SH-SY5Y (cell line): ENCODE measurements around the gene TBX2.

ENCODE experiments used
- GATA2 ChIP-seq: IDR thresholded peaks from 2 replicates; pipeline ENCODE4 v1.6.1; 2011; ENCODE audit warnings: mild to moderate bottlenecking, low read depth, low read length
- GATA3 ChIP-seq: IDR thresholded peaks from 2 replicates; pipeline ENCODE4 v1.6.1; 2011; ENCODE audit warnings: low read depth, mild to moderate bottlenecking, low read length, moderate library complexity

TBX2 gene

DNA sequence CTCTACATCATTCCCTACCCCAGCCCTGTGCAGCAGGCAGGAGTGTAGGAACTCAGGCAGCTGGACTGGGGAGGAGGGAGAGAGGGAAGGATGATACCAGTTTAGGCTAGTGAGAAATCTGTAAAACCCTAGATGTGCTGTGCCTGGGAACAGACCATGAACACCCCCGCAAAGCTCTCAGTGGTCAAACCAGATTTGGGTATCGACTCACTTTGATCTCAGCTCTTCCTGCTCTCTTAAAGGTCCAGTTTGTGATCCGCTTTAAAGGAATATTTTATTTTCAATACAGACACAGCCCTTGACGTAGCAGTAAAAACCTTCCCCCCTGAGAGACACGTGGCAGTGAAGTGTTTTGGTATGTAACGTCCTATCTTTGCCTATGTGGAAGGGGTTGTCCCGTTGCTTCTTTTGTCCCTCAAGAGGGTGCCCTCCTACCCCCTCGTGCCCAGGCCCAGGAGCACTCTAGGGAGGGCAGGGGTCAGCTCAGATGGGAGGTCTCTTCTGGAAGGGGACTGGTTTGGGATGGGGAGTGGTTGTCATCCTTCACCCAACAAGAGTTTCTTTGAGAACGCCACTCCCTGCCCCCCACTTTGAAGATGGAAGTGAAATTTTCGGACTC lies 19.3 kb upstream of the TBX2 start:
- no peak for TF ChIP-seq GATA3
- TF ChIP-seq GATA2 = no peak

DNA sequence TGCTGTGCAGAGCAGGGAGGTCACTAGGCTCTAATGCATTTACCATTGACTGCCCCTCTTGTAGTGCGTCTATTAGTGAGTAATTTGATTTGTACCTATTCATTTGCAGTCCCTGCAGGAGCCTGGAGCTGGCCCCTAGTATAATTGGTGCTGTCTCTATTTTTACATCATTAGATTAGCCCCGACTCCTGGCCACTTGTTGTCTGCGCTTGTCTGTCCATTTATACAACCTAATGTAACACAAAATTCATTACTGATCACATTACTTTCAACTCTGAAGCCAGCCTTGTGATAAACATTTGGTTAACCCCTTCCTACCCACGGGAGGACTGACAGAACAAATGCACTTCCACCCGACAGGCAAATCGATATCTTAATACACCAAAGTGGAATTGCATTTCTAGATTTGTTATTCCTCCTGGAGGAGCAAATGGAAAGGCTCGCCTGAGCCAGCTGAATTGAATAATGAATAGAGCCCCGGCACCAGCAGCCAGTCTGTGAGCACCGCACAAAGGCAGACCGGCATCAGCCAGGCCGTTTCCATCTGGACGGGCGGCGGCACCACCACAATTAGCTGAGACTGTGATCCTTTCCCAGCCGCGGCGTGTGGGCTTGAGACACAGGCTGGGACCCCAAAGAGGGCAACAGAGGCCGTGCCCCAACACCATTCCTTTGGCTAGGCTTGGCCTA lies 18.7 kb upstream of the TBX2 start:
- TF ChIP-seq GATA3 (no peak), GATA2 (peak; percentile 67; the same call in 1 of the 2 replicates)

DNA sequence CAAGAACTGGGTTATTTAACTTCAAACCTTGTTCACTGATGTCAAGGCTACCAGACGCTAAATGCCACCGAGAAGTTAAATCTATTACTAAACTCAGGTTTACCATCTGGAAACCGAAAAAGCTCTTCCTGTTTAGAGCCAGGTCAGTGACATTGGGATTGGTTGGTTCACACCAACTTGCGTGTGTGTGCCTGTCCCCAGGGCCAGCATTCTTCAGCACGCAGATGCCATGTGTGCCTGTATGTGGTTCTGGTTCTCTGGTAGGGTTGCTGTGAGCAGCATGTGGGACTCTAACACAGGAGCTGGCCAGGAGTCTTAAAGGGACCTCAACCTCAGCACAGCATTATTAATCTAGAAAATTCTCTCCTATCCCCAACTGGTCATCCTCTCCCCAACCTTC lies 18.1 kb upstream of the TBX2 start:
- TF ChIP-seq GATA2 = no peak
- no peak for TF ChIP-seq GATA3

DNA sequence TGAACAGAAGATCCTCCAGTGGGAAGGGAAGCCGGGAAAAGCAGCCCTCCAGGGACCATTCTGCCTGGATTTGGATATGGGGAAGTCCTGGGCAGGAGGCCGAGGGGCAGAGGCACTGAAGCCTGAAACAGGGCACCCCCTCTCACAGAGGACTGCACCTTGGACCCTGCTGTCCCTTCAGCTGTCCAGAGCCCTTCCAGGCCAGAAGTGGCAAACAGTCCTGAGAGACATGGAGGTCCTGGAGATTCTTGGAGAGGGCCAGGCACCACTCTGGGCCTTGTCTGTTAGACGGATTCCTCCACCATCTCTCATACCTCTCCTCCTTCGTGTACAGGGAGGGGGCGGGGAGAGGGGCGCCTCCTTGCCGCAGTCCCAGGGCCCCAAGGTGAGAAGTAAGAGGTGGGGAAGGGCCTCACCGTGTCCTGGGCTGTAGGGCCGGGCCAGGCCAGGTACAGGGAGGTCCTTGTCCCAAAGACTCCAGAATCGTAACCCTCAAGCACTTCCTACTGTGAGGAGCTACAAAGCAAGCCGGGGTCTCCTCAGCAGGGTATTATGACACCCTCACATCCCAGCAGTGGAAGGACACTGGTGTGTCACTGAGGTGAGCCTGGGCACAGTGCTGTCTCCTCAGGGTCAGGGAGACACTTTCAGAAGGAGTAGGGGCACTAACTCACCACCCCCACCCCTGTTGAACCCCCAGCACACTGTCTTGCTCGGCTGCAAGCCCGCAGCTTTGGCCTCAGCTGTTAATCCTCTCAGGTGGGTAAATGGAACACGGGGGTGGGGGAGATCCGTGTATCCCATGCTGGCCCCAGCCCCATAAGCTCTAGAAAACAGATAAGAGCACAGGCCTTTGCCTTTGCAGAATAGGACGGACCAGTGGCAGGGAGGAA lies 16.6 kb upstream of the TBX2 start:
- TF ChIP-seq GATA3 = no peak
- 0 out of 2 replicates have a peak, but pooled peaks have one; percentile 33 for TF ChIP-seq GATA2

DNA sequence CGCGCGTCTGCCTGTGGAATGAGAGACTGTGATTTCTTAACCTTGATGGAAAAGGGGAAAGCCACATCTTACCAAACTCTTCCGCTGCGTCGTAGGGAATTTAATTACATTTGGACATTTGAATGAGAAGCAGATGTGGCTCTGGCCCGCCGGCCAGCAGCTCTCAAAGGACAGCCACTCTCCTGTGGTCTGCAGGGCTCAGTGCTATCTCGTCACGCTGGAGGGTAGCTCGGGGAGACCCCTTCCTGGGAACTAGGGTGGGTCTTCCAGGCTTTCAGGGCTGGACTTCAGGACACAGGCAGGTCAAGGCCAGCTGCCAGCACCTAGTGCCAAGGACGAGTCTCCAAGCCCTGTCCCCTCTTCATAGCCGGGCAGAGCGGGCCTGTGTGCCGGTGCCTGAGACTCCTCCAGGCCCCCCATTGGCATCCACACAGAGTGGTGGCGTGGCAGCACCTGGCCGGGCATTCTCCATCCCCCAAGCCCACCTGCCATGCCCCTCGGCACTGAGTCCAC lies 15.9 kb upstream of the TBX2 start:
- TF ChIP-seq GATA2 = peak; percentile 4; the same call in 1 of the 2 replicates
- TF ChIP-seq GATA3 = no peak

DNA sequence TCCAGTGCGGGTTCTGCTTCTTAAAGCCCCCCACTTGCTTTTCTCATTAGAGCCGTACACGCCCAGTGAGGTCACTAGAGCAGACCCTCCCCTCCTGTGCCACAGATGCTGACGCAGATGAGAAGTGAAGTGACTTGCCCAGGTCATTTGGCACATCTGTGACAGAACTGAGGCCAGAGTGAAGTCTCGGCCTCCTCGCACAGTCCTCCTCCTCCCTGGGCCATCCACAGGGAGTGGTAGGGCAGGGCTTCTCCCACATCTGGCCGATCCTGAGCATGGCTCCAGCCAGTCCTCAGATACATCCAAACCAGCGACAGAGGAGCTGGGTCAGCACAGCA lies 15.3 kb upstream of the TBX2 start:
- TF ChIP-seq GATA3 (no peak), GATA2 (no peak)

DNA sequence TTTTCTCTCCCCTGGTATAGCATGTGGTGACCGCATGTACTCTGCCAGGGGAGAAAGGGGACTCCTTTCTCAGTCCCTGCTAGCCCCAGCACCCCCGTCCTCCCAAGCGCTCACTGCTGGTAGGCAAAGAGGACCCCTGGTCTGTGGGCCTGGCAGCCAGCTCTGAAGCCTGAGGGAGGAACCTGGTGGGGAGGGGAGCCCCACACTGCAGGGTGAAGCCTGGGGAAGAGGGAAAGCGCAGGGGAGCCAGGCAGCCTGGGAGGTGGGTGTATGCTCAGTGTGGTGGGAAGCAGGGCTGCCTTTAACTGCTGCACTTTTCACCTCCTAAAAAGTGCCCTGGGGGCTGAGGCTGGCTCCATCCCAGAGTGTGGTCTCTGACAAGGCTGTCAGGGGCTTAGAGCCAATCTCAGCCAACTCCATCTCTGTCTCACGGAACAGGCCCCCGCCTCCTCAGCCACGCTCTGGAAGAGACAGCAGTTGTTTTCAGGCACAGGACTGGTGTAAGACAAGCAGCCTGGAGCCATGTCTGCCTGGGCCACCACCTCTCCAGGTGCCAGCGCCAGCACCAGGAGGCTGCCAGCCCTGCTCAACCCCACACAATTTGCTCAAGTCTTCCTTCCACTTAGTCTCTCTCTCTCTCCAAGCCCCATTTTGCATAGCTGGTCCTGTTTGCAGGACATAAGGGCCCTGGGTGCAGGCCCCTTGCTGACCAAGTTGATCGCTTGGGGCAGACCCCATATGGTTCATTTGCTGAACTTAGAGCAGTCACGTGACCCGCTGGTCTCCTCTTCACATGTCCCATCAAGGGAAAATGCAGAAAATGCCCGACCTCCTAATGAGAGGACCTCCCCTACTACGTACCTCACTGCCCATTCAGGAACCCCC lies 14.7 kb upstream of the TBX2 start:
- TF ChIP-seq GATA3 (no peak), GATA2 (no peak; the same call in 1 of the 2 replicates)

DNA sequence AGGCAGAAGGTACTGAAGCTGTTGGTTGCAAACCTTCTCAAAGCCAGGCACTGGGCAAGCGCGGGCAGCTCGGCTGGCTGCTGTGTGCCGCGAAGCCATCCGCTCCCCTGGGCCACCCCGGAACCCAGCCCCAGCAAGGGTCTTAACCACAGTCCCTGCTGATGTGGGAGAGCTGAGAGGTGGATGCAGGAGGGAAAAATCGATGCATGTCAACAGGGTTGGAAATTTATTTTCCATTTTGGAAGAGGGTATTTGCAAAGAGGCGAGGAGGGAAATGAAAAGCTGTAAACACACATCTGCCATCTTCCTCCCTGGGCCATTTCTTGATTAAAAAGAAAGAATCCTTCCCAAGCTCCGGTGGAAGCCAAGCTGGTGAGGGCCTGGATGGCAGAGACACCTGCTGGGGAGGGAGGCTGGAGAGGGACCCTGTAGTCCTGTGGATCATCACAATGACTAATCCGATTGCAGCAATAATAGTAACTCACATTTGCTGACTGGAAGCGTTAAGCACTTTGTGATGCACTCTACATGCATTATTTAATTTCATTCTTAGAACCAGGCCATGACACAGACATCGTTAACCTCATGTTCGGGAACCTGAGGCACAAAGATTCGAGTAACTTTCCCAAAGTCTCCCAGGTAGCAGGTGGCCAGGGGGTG lies 13.9 kb upstream of the TBX2 start:
- TF ChIP-seq GATA2 (no peak), GATA3 (no peak)

DNA sequence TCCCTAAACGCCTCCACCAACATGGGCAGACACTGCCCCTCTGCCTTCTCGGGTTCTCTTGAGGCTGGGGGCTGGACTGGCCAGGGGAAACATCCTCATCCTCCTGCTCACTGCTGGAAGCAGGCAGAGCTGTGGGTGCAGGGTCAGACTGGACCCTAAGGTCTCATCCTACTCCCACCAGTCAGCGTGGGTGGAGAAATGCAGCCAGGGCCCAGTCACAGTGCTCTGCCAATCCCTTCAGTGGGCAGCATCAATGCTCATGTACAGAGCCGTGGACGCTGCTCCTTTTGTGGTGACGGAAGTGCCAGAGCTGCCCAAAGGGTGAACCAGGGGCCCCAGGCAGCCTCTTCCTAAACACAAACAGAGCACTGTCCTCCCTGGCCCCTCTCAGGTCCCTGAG lies 13.4 kb upstream of the TBX2 start:
- no peak for TF ChIP-seq GATA3
- TF ChIP-seq GATA2 = no peak

DNA sequence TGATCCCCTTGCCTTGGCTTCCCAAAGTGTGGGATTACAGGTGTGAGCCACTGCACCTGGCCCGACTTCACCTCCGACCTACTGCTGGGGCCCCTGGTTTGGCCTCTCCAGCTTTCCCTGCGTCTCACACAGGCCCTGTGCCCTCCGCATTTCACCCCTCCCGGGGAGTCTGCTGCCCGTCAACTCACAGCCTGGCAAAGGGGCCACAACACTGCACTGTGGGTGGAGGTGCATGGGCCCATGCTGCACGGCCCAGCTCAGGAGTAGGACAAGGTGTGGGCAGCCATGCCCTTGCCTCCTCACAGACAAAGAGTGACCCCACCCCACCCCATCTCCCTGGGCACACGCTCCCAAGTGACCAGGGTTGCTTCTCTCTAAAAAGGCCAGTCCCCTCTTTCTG lies 12.6 kb upstream of the TBX2 start:
- TF ChIP-seq GATA3 (no peak), GATA2 (no peak)

DNA sequence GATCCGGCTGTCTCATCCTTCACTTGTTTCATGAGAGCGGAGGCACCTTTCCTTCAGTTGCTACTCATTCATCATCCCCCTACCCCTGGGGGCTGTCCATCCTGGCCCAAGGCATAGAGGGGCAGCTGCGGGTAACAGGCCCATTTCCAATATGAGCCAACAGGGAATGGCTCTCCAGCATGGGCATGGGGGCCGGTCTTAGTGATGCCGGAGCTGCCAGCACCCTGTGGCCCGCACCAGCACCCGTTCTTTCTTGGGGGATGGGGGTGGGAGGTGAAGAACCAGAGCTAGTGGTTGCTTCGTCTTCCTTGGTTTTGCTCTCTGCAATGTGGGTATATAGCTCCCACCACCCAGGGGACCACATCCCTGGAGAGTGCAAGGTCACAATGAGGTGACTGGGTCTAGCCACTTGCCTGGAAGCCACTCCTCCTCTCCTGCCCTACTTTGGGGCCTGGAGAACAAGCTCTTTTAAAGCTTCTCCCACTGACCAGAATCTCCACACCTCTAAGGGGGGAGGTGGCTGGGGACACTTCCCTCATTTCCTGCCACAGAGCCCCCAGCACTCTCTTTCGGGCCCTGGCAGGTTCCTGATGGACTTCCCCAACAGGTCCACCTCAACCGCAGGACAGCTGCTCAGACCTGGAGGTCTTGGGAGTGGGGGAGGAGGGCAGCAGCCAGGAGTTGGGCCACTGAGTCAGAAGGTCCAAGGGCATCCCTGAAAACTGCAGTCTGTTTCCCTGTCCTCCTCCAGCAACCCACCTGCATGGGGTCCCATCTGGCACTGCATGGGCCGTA lies 11.9 kb upstream of the TBX2 start:
- no peak for TF ChIP-seq GATA2
- no peak for TF ChIP-seq GATA3

DNA sequence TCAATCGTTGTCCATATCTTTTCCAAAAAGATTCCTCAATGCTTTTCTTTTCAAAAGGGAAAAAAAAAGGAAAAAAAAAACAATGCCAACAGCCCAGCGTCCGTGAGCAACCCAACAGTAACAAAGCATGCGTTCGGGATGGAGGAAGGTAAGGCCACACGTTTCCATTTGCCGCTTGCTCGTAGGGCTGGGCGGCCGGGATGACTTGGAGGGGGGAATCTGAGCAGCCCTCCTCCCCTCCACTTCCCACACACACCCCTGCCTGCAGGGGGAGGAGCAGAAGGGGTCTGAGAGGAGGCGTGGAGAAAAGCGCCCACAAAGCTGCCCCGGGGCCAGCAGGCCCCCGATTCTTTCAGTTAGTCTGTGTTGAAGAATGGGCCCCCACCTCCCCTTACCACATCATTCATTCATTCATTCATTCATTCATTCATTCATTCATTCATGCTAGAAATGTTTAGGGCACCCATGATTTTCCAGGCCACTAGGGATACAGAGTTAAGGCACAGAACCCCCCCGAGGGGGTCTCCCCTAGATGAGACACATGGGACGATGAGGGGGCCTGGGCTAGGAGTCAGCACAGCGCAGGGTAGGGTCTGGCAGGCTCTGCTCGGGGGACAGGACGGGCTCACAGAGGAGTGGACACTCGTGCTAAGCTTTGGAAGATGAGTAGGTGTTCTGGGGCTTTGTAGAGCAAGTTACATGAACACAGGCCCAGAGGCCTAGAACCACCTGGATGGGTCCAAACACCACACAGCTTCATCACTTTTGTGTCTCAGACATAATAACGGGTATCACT lies 10.9 kb upstream of the TBX2 start:
- TF ChIP-seq GATA2 (no peak), GATA3 (no peak)
